ENCODE results near the gene CUL3. TPM values are rescaled to one million over a fixed set of nuclear protein-coding genes. Genes with fewer than 3 reads are reported as not detected.

CUL3 gene
- total and polyA plus RNA-seq, 2 of the 8 experiments (the other 6 are each of a cell fraction or from before 2014, with no cell fraction given), result 28.5 to 113 TPM

- TF ChIP-seq CTCF (IDR thresholded peaks at IDR 0.05; ENCODE audit: control extremely low read depth in 1 of 3, insufficient read depth in 1 of 3, low read depth in 1 of 3, low read length in 3 of 3) (no peak), HDAC2 (IDR thresholded peaks at IDR 0.05; ENCODE audit: borderline replicate concordance in 1 of 2, low read depth in 2 of 2, low read length in 2 of 2) (no peak)
These were observed 146.4 kb downstream of the CUL3 start (continued) for GRCh38 chr2:224438726-224439125.

All from H1 (cell line).